Posterior cingulate gyrus (tissue), 11 donors: ENCODE data around the gene CCDC194.
"Not testable (repeated sequence)": the region's sequence is repeated elsewhere in the genome, so short reads cannot be mapped to it uniquely, and the experiment has no call there.

Experiments used
- DNase-seq, 10 donors: peaks; one replicate each; pipeline versions ENCODE4 v3.0.0 to v3.0.0-alpha.2; 2020 to 2021; ENCODE audit warnings: mixed read lengths in 3 of 10
- intact Hi-C: fragments of 100-400 bp; cut with DNase I; formaldehyde crosslinking; loops from one replicate; pipeline ENCODE4 v1.15.1; 2023

The CCDC194 gene

GRCh38 chr19:17378271-17378670, 15.7 kb downstream of the CCDC194 start:
- intact Hi-C loops = no loop called here
- DNase-seq = no peak

- intact Hi-C loops = no loop called here
- no peak for DNase-seq
Observed at GRCh38 chr19:17376935-17377600, 16.9 kb downstream of the CCDC194 start, which contains the start of gene PLVAP. Gene PLVAP, minus strand, starts transcription at chr19:17377342. Its CDS starts 54 bp downstream, at chr19:17377288.

GRCh38 chr19:17370026-17370587, 23.9 kb downstream of the CCDC194 start:
- intact Hi-C loops = no loop called here
- peak in 3 of 10 donors; percentile 26 to 85 (median 29) for DNase-seq

- DNase-seq = no peak
- intact Hi-C loops = no loop called here
Observed at GRCh38 chr19:17365361-17365760, 28.6 kb downstream of the CCDC194 start.

- DNase-seq, intact Hi-C loops: not testable (repeated sequence)
Observed at GRCh38 chr19:17363852-17364605, 30.0 kb downstream of the CCDC194 start.

- intact Hi-C loops = no loop called here
Observed at GRCh38 chr19:17359905-17360800, 33.8 kb downstream of the CCDC194 start.

GRCh38 chr19:17358395-17358794, 35.6 kb downstream of the CCDC194 start:
- intact Hi-C loops = no loop called here

More at GRCh38 chr19:17359905-17360800, 33.8 kb downstream of the CCDC194 start:
- DNase-seq = no peak

GRCh38 chr19:17357724-17358123, 36.3 kb downstream of the CCDC194 start:
- intact Hi-C loops = no loop called here
- no peak for DNase-seq

More at GRCh38 chr19:17358395-17358794, 35.6 kb downstream of the CCDC194 start:
- no peak for DNase-seq

GRCh38 chr19:17357078-17357666, 36.8 kb downstream of the CCDC194 start:
- no peak for DNase-seq
- intact Hi-C loops = no loop called here

- DNase-seq = no peak
- intact Hi-C loops = no loop called here
Observed at GRCh38 chr19:17353386-17353785, 40.6 kb downstream of the CCDC194 start.

GRCh38 chr19:17352608-17353280, 41.3 kb downstream of the CCDC194 start:
- DNase-seq = no peak
- intact Hi-C loops = no loop called here

GRCh38 chr19:17351815-17352435, 42.1 kb downstream of the CCDC194 start:
- intact Hi-C loops = no loop called here
- DNase-seq = no peak

- peak in 1 of 10 donors; percentile 80 for DNase-seq
- intact Hi-C loops = no loop called here
Observed at GRCh38 chr19:17348700-17349099, 45.3 kb downstream of the CCDC194 start.

- intact Hi-C loops = loop anchor here (2.0 kb wide), 1 partner anchor 43 kb away; no protein-coding TSS in a partner anchor
Observed at GRCh38 chr19:17347877-17348276, 46.1 kb downstream of the CCDC194 start.

GRCh38 chr19:17347361-17347760, 46.6 kb downstream of the CCDC194 start:
- intact Hi-C loops = loop anchor here (2.0 kb wide), 1 partner anchor 43 kb away; no protein-coding TSS in a partner anchor

More at GRCh38 chr19:17347877-17348276, 46.1 kb downstream of the CCDC194 start:
- DNase-seq = no peak

GRCh38 chr19:17346109-17346671, 47.8 kb downstream of the CCDC194 start:
- DNase-seq = peak in 9 of 10 donors; percentile 67 to 97 (median 80)
- intact Hi-C loops = loop anchor here (2.0 kb wide), 1 partner anchor 45 kb away; no protein-coding TSS in a partner anchor

More at GRCh38 chr19:17347361-17347760, 46.6 kb downstream of the CCDC194 start:
- no peak for DNase-seq

GRCh38 chr19:17341845-17342244, 52.2 kb downstream of the CCDC194 start:
- no peak for DNase-seq
- intact Hi-C loops = no loop called here

GRCh38 chr19:17341386-17341785, 52.6 kb downstream of the CCDC194 start:
- intact Hi-C loops = no loop called here
- DNase-seq = no peak
